Activated CD4-positive, alpha-beta T cell treated with anti-CD3 and anti-CD28 coated beads, Interleukin-2, amount 10 ng/mL, durations not matched to agents 24 days and 14 days (primary cell): Measurements from ENCODE around the gene CD6. TPM values are rescaled to one million over a fixed set of nuclear protein-coding genes. Genes with fewer than 3 reads are reported as not detected.

Source experiments
- DNase-seq: peaks from one replicate; pipeline ENCODE4 v3.0.0; 2022
- H3K27ac Mint-ChIP-seq: one replicate; pipeline ENCODE4 v1.8.0; 2022; ENCODE audit warnings: mild to moderate bottlenecking, mixed read lengths
- H3K27me3 Mint-ChIP-seq: one replicate; pipeline ENCODE4 v1.8.0; 2022; ENCODE audit warnings: mixed read lengths
- H3K36me3 Mint-ChIP-seq: one replicate; pipeline ENCODE4 v1.8.0; 2022; ENCODE audit warnings: low read depth, mild to moderate bottlenecking, mixed read lengths
- H3K4me1 Mint-ChIP-seq: one replicate; pipeline ENCODE4 v1.8.0; 2021; ENCODE audit warnings: mixed read lengths
- H3K4me3 Mint-ChIP-seq: one replicate; pipeline ENCODE4 v1.8.0; 2022; ENCODE audit warnings: mild to moderate bottlenecking, moderate library complexity, mixed read lengths
- H3K9me3 Mint-ChIP-seq: one replicate; pipeline ENCODE4 v1.8.0; 2021; ENCODE audit warnings: mixed read lengths
- intact Hi-C: fragments of 100-400 bp; cut with micrococcal nuclease; formaldehyde crosslinking; loops from one replicate; pipeline ENCODE4 v1.15.1; 2023
- total RNA-seq: library from RNA; stranded (reverse); gene quantifications from 2 replicates; pipeline ENCODE4 v1.2.3, GENCODE V29; 2022

Gene CD6
- total RNA-seq, 1 donor from 2014 or later, result 421 TPM

DNA sequence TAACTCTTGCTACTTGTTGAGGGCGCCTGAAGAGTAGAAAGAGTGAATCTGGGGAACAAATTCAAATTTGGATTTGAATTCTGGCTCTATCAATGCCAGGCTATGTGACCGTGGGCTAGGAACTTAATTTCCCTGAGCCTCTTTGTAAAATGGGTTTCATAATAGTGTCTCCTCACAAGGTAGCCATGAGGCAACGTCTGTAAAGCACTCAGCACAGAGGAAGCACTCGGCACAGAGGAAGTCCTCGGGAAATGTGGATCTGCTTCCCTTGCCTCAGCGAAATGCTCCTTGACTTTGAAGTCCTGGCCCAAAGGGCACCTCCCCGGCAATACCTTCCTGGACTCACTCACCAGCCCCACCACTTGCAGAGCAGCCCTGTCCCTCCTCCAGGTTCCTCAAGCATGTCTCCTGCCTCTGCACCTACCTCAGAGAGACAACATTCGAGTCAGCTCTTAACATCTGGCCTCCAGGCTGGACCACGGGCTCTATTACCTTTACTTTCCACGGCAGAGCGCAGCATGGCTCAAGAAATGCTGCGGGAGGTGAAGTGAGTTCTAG, 17.7 kb downstream of the CD6 start:
- Mint-ChIP-seq H3K36me3 (peaks cover 74% of the 10 kb centered on the region), H3K4me3 (peak overlapping the region; percentile 84), H3K27me3 (no peaks in the 10 kb centered on the region), H3K9me3 (no peaks in the 10 kb centered on the region), H3K27ac (peak overlapping the region; percentile 94), H3K4me1 (peaks cover 80% of the 10 kb centered on the region)
- no peak for DNase-seq
- intact Hi-C loops, result no loop called here

DNA sequence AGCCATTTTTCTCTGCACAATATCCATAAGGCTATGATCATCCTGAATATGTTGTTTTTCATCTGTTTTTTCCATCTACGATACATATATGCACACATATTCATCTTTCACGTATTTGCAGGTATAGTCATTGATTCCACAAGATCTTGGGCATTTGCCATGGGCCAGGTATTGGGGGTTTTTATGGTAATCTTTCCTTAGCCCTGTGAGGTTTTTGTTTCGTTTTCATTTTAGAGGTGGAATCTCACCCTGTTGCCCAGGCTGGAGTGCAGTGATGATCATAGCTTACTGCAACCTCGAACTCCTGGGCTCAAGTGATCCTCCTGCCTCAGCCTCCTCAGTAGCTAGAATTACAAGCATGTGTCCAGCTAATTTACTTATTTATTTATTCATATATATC, 20.0 kb downstream of the CD6 start:
- Mint-ChIP-seq H3K9me3 (no peaks in the 10 kb centered on the region), H3K36me3 (peaks cover 77% of the 10 kb centered on the region)

GRCh38 chr11:60992842-60993409, 21.4 kb downstream of the CD6 start:
- peak overlapping the region; percentile 69 for H3K4me3 Mint-ChIP-seq
- H3K27ac Mint-ChIP-seq, result peak overlapping the region; percentile 96
- intact Hi-C loops, result loop anchor here (1.0 to 2.0 kb wide), 2 partner anchors 14 to 68 kb away; no protein-coding TSS in a partner anchor
- peaks cover 72% of the 10 kb centered on the region for H3K36me3 Mint-ChIP-seq
- no peaks in the 10 kb centered on the region for H3K9me3 Mint-ChIP-seq
- DNase-seq, result no peak
- peaks cover 68% of the 10 kb centered on the region for H3K4me1 Mint-ChIP-seq
- no peaks in the 10 kb centered on the region for H3K27me3 Mint-ChIP-seq

More for the DNA sequence above, 20.0 kb downstream of the CD6 start:
- Mint-ChIP-seq H3K4me3 (peak overlapping the region; percentile 5), H3K27ac (peak overlapping the region; percentile 86), H3K27me3 (no peaks in the 10 kb centered on the region), H3K4me1 (peaks cover 80% of the 10 kb centered on the region)
- peak; percentile 80 for DNase-seq
- intact Hi-C loops, result no loop called here

- Mint-ChIP-seq H3K27ac (peak overlapping the region; percentile 96), H3K9me3 (no peaks in the 10 kb centered on the region), H3K36me3 (peaks cover 73% of the 10 kb centered on the region), H3K4me3 (peak overlapping the region; percentile 69), H3K4me1 (peaks cover 65% of the 10 kb centered on the region), H3K27me3 (no peaks in the 10 kb centered on the region)
- DNase-seq, result no peak
- intact Hi-C loops, result loop anchor here (1.0 to 2.0 kb wide), 4 partner anchors 7 to 68 kb away; no protein-coding TSS in a partner anchor
Observed at GRCh38 chr11:60993615-60994014, 22.1 kb downstream of the CD6 start.

DNA sequence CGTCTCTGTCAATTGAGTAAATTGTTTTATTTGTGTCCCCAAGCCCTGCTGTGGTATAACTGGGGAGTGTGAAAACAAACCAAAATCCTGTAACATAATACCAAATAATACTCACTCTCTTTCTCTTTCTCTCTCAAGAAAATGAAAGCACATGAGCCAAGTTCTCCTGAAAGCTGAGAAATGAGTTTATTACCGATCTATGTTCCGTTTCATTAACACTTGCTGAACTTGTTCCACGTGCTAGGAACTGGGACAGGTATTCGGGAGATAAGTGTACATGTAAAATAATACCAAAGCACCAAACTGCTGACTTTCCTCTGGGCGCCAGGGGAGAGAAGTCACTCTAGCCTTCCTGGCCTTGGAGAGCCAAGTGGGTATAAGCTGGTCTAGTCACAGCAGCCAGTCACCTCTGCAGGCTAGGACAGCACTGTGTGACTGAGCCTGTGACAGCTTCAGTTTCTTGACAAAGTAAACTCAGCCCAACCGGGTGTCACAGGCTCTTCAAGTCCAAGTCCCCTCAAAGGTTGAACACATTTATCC, 23.1 kb downstream of the CD6 start:
- Mint-ChIP-seq H3K4me1 (peaks cover 60% of the 10 kb centered on the region), H3K36me3 (peaks cover 71% of the 10 kb centered on the region), H3K4me3 (peak overlapping the region; percentile 77), H3K27ac (peak overlapping the region; percentile 96), H3K9me3 (no peaks in the 10 kb centered on the region), H3K27me3 (no peaks in the 10 kb centered on the region)
- intact Hi-C loops, result loop anchor here (1.0 kb wide), 2 partner anchors 8 to 10 kb away; no protein-coding TSS in a partner anchor
- peak; percentile 76 for DNase-seq

GRCh38 chr11:60995798-60996197, 24.3 kb downstream of the CD6 start:
- intact Hi-C loops, result no loop called here
- DNase-seq, result no peak
- H3K27ac Mint-ChIP-seq, result peak overlapping the region; percentile 96
- H3K9me3 Mint-ChIP-seq, result no peaks in the 10 kb centered on the region
- peaks cover 70% of the 10 kb centered on the region for H3K36me3 Mint-ChIP-seq
- peaks cover 57% of the 10 kb centered on the region for H3K4me1 Mint-ChIP-seq
- H3K4me3 Mint-ChIP-seq, result no peak overlapping the region
- H3K27me3 Mint-ChIP-seq, result no peaks in the 10 kb centered on the region

GRCh38 chr11:60996381-60997138, 25.1 kb downstream of the CD6 start:
- intact Hi-C loops, result no loop called here
- peaks cover 54% of the 10 kb centered on the region for H3K4me1 Mint-ChIP-seq
- H3K36me3 Mint-ChIP-seq, result peaks cover 67% of the 10 kb centered on the region
- no peaks in the 10 kb centered on the region for H3K27me3 Mint-ChIP-seq
- no peak for DNase-seq
- peak overlapping the region; percentile 48 for H3K27ac Mint-ChIP-seq
- no peak overlapping the region for H3K4me3 Mint-ChIP-seq
- no peaks in the 10 kb centered on the region for H3K9me3 Mint-ChIP-seq

DNA sequence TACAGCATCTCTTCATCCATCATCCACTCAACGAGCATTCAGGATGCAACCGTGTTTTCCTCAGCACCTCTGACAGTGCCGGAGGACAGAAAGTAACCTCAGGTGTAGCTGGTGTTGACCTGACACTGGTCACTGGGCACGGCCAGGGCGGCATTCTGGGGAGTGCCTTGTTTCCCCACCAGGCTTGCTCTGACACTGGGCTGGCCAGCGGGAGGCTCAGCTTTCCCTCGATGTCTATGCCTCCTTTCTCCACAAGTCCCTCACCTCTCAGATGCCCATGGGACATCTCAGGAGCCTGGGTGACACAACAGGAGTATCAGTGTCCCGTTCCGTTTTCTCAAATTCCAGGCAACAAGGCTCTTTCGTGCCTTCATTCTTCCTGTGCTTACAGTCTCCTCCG, 28.9 kb downstream of the CD6 start:
- Mint-ChIP-seq H3K36me3 (peaks cover 68% of the 10 kb centered on the region), H3K27ac (peak overlapping the region; percentile 14), H3K27me3 (no peaks in the 10 kb centered on the region), H3K9me3 (no peaks in the 10 kb centered on the region), H3K4me1 (peaks cover 59% of the 10 kb centered on the region), H3K4me3 (no peak overlapping the region)
- DNase-seq, result no peak
- intact Hi-C loops, result no loop called here

DNA sequence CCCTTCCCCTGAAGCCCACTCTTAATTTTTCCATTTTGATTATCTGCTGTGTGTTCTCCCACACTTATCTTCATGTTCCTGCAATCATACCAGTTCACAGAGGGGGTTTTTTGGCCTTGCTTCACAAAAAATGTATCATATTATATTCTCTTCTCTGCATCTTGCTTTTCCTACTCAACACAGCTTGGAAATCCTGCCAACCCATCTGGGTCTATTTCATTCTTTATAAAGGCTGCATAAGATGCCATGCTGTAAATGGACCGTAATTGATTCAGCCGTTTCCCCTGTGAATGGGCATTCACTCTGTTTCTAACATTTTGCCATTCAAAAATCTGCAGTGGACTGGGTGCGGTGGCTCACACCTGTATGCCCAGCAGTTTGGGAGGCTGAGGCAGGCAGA, 30.5 kb downstream of the CD6 start:
- Mint-ChIP-seq H3K4me3 (no peak overlapping the region), H3K27me3 (no peaks in the 10 kb centered on the region), H3K27ac (peak overlapping the region; percentile 68), H3K4me1 (peaks cover 66% of the 10 kb centered on the region), H3K36me3 (peaks cover 63% of the 10 kb centered on the region), H3K9me3 (no peaks in the 10 kb centered on the region)
- no peak for DNase-seq
- intact Hi-C loops, result no loop called here

GRCh38 chr11:61002598-61002997, 31.1 kb downstream of the CD6 start:
- H3K4me3 Mint-ChIP-seq, result peak overlapping the region; percentile 21
- H3K4me1 Mint-ChIP-seq, result peaks cover 70% of the 10 kb centered on the region
- no peaks in the 10 kb centered on the region for H3K9me3 Mint-ChIP-seq
- H3K27me3 Mint-ChIP-seq, result no peaks in the 10 kb centered on the region
- no peak for DNase-seq
- intact Hi-C loops, result no loop called here
- H3K36me3 Mint-ChIP-seq, result peaks cover 68% of the 10 kb centered on the region
- peak overlapping the region; percentile 68 for H3K27ac Mint-ChIP-seq

DNA sequence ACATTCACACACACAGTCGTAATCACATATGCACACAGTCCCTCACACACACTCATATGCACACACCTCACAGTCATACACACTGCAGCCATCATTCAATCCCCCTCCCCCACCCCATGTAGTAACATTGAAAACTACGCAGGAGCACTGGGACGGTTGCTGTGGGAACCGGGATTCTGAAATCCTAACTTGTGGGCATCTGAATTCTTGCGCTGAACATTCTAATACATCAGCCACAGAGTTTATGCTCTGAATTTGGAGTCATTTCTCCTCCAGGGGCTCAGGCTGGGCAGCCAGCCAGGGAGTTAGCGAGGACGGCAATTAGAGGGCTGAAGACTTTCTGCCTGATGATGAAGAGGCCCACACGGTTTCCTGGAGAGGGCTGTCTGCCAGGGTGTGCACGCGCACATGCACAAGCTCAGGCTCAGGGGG, 32.7 kb downstream of the CD6 start:
- peak; percentile 80 for DNase-seq
- peak overlapping the region; percentile 91 for H3K27ac Mint-ChIP-seq

GRCh38 chr11:61004761-61005181, 33.3 kb downstream of the CD6 start:
- Mint-ChIP-seq H3K27ac (peak overlapping the region; percentile 91), H3K27me3 (no peaks in the 10 kb centered on the region), H3K4me1 (peaks cover 72% of the 10 kb centered on the region), H3K4me3 (peak overlapping the region; percentile 82), H3K36me3 (peaks cover 72% of the 10 kb centered on the region), H3K9me3 (no peaks in the 10 kb centered on the region)
- DNase-seq, result peak; percentile 86
- intact Hi-C loops, result loop anchor here (1.0 kb wide), 3 partner anchors 10 to 17 kb away; no protein-coding TSS in a partner anchor

More for the DNA sequence above, 32.7 kb downstream of the CD6 start:
- peaks cover 70% of the 10 kb centered on the region for H3K36me3 Mint-ChIP-seq
- H3K9me3 Mint-ChIP-seq, result no peaks in the 10 kb centered on the region
- H3K4me1 Mint-ChIP-seq, result peaks cover 69% of the 10 kb centered on the region
- H3K4me3 Mint-ChIP-seq, result peak overlapping the region; percentile 82
- no peaks in the 10 kb centered on the region for H3K27me3 Mint-ChIP-seq
- intact Hi-C loops, result loop anchor here (1.0 kb wide), 3 partner anchors 10 to 17 kb away; no protein-coding TSS in a partner anchor

DNA sequence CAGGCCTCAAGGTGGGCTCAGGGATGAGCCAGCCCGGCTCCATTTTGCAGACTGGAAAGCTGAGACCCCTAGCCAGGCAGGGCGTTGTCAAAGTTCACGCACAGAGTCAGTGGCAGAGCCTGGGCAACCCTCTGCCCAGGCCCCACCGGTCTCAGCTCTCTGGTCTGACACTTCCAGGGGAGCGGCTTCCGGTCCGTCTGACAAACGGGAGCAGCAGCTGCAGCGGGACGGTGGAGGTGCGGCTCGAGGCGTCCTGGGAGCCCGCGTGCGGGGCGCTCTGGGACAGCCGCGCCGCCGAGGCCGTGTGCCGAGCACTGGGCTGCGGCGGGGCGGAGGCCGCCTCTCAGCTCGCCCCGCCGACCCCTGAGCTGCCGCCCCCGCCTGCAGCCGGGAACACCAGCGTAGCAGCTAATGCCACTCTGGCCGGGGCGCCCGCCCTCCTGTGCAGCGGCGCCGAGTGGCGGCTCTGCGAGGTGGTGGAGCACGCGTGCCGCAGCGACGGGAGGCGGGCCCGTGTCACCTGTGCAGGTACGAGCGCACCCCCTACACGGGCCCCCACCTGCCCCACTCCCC, 36.0 kb downstream of the CD6 start:
- peak; percentile 68 for DNase-seq
- H3K27ac Mint-ChIP-seq, result peak overlapping the region; percentile 61
- H3K36me3 Mint-ChIP-seq, result peaks cover 76% of the 10 kb centered on the region
- no peaks in the 10 kb centered on the region for H3K9me3 Mint-ChIP-seq
- intact Hi-C loops, result no loop called here
- H3K4me3 Mint-ChIP-seq, result peak overlapping the region; percentile 56
- peaks cover 65% of the 10 kb centered on the region for H3K4me1 Mint-ChIP-seq
- no peaks in the 10 kb centered on the region for H3K27me3 Mint-ChIP-seq
